Thyroid gland (tissue), 4 donors: ENCODE data around the gene ZNF160.

Experiments used
- POLR2A ChIP-seq, 2 donors: fragments of 450-650 bp; IDR thresholded peaks; one replicate each; pipeline ENCODE4 v1.6.1; 2017; ENCODE audit warnings: antibody characterized with exemption in 2 of 2, mild to moderate bottlenecking in 2 of 2, moderate library complexity in 1 of 2
- TF ChIP-seq, protein P1 (sequence below), 6 experiments: fragments of 200-600 bp in 3 of 6; fragments of 450-650 bp in 3 of 6; sonication (generic) in 3 of 6; IDR thresholded peaks; one replicate each; pipeline ENCODE4 v1.5.1; 2016 to 2019; ENCODE audit warnings: antibody characterized with exemption in 6 of 6, mild to moderate bottlenecking in 2 of 6, inconsistent platforms in 1 of 6, moderate library complexity in 1 of 6

DNA sequence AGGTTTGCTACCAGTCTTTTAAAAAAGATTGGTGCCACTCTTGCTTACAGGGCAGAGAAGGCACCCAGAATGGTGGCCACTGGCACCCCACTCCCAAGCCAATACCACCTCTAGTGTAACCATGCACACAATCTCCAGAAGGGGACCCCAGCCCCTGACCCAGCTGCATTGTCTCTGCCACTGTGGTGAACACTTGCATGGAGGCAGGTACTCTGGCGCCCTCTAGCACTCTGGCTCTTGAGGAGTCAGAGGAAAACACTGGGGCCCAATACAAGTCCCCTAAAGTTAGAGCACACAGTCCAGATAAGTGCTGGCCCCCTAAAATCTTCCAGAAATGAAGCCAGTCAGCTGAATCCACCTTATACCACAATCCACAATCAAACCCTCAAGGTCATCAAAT lies 83.5 kb downstream of the ZNF160 start:
- no peak for TF ChIP-seq POLR2A (IDR thresholded peaks at IDR 0.05)
- TF ChIP-seq, protein P1, sequence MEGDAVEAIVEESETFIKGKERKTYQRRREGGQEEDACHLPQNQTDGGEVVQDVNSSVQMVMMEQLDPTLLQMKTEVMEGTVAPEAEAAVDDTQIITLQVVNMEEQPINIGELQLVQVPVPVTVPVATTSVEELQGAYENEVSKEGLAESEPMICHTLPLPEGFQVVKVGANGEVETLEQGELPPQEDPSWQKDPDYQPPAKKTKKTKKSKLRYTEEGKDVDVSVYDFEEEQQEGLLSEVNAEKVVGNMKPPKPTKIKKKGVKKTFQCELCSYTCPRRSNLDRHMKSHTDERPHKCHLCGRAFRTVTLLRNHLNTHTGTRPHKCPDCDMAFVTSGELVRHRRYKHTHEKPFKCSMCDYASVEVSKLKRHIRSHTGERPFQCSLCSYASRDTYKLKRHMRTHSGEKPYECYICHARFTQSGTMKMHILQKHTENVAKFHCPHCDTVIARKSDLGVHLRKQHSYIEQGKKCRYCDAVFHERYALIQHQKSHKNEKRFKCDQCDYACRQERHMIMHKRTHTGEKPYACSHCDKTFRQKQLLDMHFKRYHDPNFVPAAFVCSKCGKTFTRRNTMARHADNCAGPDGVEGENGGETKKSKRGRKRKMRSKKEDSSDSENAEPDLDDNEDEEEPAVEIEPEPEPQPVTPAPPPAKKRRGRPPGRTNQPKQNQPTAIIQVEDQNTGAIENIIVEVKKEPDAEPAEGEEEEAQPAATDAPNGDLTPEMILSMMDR (IDR thresholded peaks at IDR 0.05), result no peak
